ENCODE measurements around the gene UBE2G2. TPM values are rescaled to one million over a fixed set of nuclear protein-coding genes. Genes with fewer than 3 reads are reported as not detected.

Gene UBE2G2
- total and polyA plus RNA-seq, 3 donors from 2014 or later, result 38.9 to 82.8 (median 73.6) TPM

DNA sequence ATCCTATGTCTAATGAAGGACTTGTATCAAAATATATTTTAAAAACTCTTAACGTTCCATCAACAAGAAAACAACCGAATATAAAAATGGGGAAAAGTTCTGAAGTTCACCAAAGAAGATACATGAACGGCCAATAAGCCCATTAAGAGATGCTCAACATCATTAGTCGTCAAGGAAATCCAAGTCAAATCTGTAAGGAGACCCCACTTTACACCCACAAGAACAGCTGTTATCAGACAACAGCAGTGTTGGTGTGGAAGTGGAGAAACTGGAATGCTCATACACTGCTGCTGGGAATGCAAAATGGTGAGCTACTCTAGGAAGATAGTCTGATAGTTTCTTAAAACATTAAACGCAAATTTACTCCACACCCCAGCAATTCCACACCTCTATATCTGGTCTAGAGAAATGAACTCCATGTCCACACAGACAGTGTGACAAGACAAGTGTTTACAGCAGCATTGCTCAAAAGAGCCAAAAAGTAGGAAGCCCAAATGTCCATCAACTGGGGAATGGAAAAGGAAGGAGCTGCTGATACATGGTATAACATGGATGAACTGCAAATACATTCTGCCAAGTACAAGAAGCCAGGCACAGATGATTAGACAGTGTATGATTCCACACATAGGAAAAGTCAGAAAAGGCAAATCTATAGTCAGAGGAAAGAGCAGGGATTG, 18.5 kb downstream of the UBE2G2 start:
- 88 to 97% methylated on average over 5 of the region's 5 CpGs for WGBS, 2 donors

GRCh38 chr21:44780767-44781459, 20.7 kb downstream of the UBE2G2 start:
- no peak for TF ChIP-seq POLR2A (IDR thresholded peaks at IDR 0.05)
- TF ChIP-seq CTCF (IDR thresholded peaks at IDR 0.05), result no peak
- WGBS, 2 donors, result 87 to 88% methylated on average over 13 to 16 of the region's 16 CpGs
- Histone ChIP-seq H3K27ac (no peak overlapping the region), H3K9me3 (no peaks in the 10 kb centered on the region), H3K4me3 (no peak overlapping the region), H3K27me3 (no peaks in the 10 kb centered on the region), H3K4me1 (peaks cover 5% of the 10 kb centered on the region), H3K36me3 (ENCODE audit: low read depth, missing control alignments) (no peaks in the 10 kb centered on the region)
- intact Hi-C loops (cut with DNase I; ENCODE audit: low total_unique reads), result no loop called here
- DNase-seq, result no peak

More for the DNA sequence above, 18.5 kb downstream of the UBE2G2 start:
- no peaks in the 10 kb centered on the region for H3K9me3 ChIP-seq
- no peaks in the 10 kb centered on the region for H3K27me3 ChIP-seq
- H3K4me1 ChIP-seq, result peaks cover 5% of the 10 kb centered on the region
- no peak overlapping the region for H3K4me3 ChIP-seq
- intact Hi-C loops (cut with DNase I; ENCODE audit: low total_unique reads), result no loop called here
- no peaks in the 10 kb centered on the region for H3K36me3 ChIP-seq (ENCODE audit: low read depth, missing control alignments)
- no peak overlapping the region for H3K27ac ChIP-seq
- TF ChIP-seq POLR2A (IDR thresholded peaks at IDR 0.05) (no peak), CTCF (IDR thresholded peaks at IDR 0.05) (no peak)
- DNase-seq, result no peak

DNA sequence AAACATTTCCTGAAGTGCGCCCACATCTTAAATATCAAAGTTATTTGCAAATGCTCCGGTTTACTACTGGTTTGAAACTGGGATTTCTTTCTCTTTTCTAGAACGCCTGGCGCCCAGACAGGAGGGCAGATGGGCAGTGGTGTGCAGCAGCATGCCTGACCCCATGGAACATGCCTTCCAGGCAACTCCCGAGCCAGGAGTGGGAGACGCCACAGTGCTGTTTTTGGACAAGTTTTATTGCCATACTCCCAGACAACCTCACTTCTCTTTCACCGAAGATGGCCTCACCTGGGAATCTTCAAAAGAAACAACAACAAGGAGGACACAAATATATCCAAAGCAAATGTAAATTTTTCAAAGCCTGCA, 21.5 kb downstream of the UBE2G2 start:
- 72 to 76% methylated on average over 7 of the region's 7 CpGs for WGBS, 2 donors
- H3K36me3 ChIP-seq (ENCODE audit: low read depth, missing control alignments), result no peaks in the 10 kb centered on the region
- H3K9me3 ChIP-seq, result no peaks in the 10 kb centered on the region
- intact Hi-C loops (cut with DNase I; ENCODE audit: low total_unique reads), result no loop called here
- no peaks in the 10 kb centered on the region for H3K27me3 ChIP-seq
- peaks cover 5% of the 10 kb centered on the region for H3K4me1 ChIP-seq
- H3K27ac ChIP-seq, result no peak overlapping the region
- no peak for DNase-seq
- TF ChIP-seq CTCF (IDR thresholded peaks at IDR 0.05) (no peak), POLR2A (IDR thresholded peaks at IDR 0.05) (no peak)
- no peak overlapping the region for H3K4me3 ChIP-seq

DNA sequence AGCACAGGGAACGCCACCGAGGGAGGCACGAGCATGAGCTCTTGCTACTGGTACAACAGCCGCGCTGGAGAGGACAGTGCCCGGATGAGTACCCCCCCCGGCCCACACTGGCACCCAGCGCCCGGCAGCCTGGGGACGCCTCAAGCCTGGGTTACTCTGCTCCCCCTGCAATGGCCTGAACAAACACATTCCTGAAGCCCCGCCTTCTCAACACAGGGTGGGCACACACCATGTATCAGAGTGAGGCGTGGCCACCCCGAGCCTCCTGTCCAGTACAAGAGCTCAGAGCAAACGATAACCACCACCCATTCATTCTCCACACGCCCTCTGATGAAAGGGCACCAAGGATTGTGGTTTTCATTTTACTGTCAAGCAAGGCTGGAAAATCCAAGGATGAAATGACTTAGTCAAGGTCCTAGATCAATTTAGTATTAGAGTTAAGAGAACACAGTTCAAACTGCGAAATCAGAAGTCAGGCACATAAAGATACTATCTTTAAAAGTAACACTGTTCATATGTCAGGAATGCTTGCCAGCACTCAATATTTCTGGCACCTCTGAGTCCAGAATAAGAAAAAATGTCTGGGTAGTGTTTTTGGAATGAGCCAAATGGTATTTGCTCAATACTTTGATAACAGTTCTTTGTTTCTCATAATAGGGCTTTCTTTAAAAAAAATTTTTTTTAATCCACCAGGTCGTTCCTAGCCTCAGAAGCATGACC, 22.0 kb downstream of the UBE2G2 start:
- no peaks in the 10 kb centered on the region for H3K9me3 ChIP-seq
- DNase-seq, result no peak
- H3K36me3 ChIP-seq (ENCODE audit: low read depth, missing control alignments), result no peaks in the 10 kb centered on the region
- no peak overlapping the region for H3K4me3 ChIP-seq
- intact Hi-C loops (cut with DNase I; ENCODE audit: low total_unique reads), result no loop called here
- 88% methylated on average over 16 to 17 of the region's 17 CpGs for WGBS, 2 donors
- no peaks in the 10 kb centered on the region for H3K27me3 ChIP-seq
- H3K27ac ChIP-seq, result no peak overlapping the region
- H3K4me1 ChIP-seq, result peaks cover 5% of the 10 kb centered on the region
- no peak for TF ChIP-seq CTCF (IDR thresholded peaks at IDR 0.05)
- no peak for TF ChIP-seq POLR2A (IDR thresholded peaks at IDR 0.05)
